Smooth muscle cell (in vitro differentiated cells): ENCODE results near the gene DGCR8. TPM values are rescaled to one million over a fixed set of nuclear protein-coding genes. Genes with fewer than 3 reads are reported as not detected.

Source experiments
- DNase-seq: peaks from one replicate; lab custom pipeline; 2025; ENCODE audit not compliant: unreplicated experiment; lab: John Stamatoyannopoulos, UW
- H2AFZ ChIP-seq: fragments of 200-600 bp; sonication (generic); 2 replicates; pipeline ENCODE4 v1.6.0; 2016; ENCODE audit warnings: antibody characterized with exemption, low read depth, mild to moderate bottlenecking
- H3F3A ChIP-seq: fragments of 200-600 bp; sonication (generic); 2 replicates; pipeline ENCODE4 v1.6.0; 2017; ENCODE audit warnings: antibody characterized with exemption, low read depth
- H3K27ac ChIP-seq: fragments of 200-600 bp; sonication (generic); 2 replicates; pipeline ENCODE4 v1.5.1; 2016; ENCODE audit warnings: low read depth, mild to moderate bottlenecking
- H3K27me3 ChIP-seq: fragments of 200-600 bp; sonication (generic); 2 replicates; pipeline ENCODE4 v1.6.1; 2016; ENCODE audit warnings: low read depth, mild to moderate bottlenecking
- H3K36me3 ChIP-seq: fragments of 200-600 bp; sonication (generic); 2 replicates; pipeline ENCODE4 v1.5.1; 2016; ENCODE audit warnings: low read depth
- H3K4me1 ChIP-seq: fragments of 200-600 bp; sonication (generic); 2 replicates; pipeline ENCODE4 v1.5.1; 2016; ENCODE audit warnings: low read depth
- H3K4me2 ChIP-seq: fragments of 200-600 bp; sonication (generic); 2 replicates; pipeline ENCODE4 v1.6.0; 2016; ENCODE audit warnings: mild to moderate bottlenecking
- H3K4me3 ChIP-seq: fragments of 200-600 bp; sonication (generic); 2 replicates; pipeline ENCODE4 v1.5.1; 2016; ENCODE audit warnings: mild to moderate bottlenecking
- H3K79me2 ChIP-seq: fragments of 200-600 bp; sonication (generic); 2 replicates; pipeline ENCODE4 v1.6.0; 2016; ENCODE audit warnings: low read depth, mild to moderate bottlenecking
- H3K9ac ChIP-seq: fragments of 200-600 bp; sonication (generic); 2 replicates; pipeline ENCODE4 v1.6.0; 2016; ENCODE audit warnings: low read depth
- H3K9me3 ChIP-seq: fragments of 200-600 bp; sonication (generic); replicated peaks from 2 replicates; pipeline ENCODE4 v1.5.1; 2016; ENCODE audit warnings: low read depth
- H4K20me1 ChIP-seq: fragments of 200-600 bp; sonication (generic); 2 replicates; pipeline ENCODE4 v1.6.0; 2016; ENCODE audit warnings: low read depth
- WGBS: methylation state at CpG from one replicate; pipeline ENCODE4 v1.1.7; 2016; ENCODE audit warnings: low lambda C conversion rate; 5-methylcytosine and 5-hydroxymethylcytosine counted together
- polyA plus RNA-seq: library from polyadenylated mRNA; unstranded; fragments of >200 nt; fragmentation: Nextera tagmentation; extraction: Ambion mirVana; gene quantifications from 2 replicates; pipeline ENCODE4 v1.2.1, GENCODE V29; 2016
- total RNA-seq: library from RNA; depleted of rRNA; stranded (reverse); fragments of >200 nt; gene quantifications from 2 replicates; pipeline ENCODE4 v1.2.3, GENCODE V29; 2014
- TF ChIP-seq, protein P1 (sequence below): fragments of 200-600 bp; sonication (generic); IDR thresholded peaks from 2 replicates; pipeline ENCODE4 v1.5.1; 2017; ENCODE audit warnings: borderline replicate concordance, mild to moderate bottlenecking, antibody characterized with exemption; ENCODE audit not compliant: insufficient read depth, poor library complexity, severe bottlenecking

DGCR8 gene
- total and polyA plus RNA-seq, 2 experiments from 2014 or later: 6.5 to 9.7 TPM

DNA sequence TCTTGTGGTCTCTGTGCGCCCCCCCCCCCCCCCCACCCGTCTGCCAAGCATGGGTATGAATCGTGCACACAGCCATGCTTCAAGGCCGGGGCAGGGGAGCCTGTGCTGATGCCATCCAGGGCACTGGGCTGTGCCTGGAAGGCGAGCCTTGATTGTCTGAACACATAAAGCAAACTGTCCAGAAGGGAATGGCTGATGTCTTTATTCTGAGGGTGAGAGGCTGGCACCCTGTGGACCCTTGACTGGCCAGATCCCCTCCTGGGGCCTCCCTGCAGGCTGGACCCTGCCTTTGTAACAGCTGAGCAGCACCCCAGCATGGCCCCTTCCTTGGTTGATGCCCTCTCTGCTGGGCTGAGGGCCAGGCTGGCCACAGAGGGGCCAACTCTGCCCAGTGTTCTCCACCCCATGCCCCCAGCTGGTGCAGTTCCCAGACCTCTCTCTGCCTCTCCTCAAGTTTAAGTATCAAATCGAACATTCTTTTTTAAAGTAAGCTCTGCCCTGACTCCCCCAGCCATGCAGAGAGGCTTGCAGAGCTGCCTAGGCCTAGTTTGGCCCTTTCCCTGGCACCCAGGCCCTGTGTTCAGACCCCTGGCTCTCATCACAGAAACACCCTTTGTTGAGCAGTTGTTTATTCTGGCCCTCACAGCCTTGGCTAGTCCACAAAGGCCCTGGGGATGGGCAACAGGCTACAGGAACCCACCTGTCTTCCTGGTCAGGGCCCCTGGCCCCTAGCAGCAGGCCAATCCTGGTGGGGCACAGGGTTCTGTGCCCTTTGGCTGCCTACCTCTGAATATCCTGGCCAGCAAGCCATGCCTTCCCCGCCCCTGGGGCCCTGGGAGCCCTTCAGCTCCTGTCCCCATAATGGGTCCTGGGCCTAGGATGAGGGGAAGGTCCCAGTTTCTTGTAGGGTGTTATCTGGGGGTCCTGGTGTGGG, 31.9 kb downstream of the DGCR8 start:
- 91% methylated on average over 7 of the region's 7 CpGs for WGBS
- no peaks in the 10 kb centered on the region for H3F3A ChIP-seq
- no peak overlapping the region for H3K9ac ChIP-seq

DNA sequence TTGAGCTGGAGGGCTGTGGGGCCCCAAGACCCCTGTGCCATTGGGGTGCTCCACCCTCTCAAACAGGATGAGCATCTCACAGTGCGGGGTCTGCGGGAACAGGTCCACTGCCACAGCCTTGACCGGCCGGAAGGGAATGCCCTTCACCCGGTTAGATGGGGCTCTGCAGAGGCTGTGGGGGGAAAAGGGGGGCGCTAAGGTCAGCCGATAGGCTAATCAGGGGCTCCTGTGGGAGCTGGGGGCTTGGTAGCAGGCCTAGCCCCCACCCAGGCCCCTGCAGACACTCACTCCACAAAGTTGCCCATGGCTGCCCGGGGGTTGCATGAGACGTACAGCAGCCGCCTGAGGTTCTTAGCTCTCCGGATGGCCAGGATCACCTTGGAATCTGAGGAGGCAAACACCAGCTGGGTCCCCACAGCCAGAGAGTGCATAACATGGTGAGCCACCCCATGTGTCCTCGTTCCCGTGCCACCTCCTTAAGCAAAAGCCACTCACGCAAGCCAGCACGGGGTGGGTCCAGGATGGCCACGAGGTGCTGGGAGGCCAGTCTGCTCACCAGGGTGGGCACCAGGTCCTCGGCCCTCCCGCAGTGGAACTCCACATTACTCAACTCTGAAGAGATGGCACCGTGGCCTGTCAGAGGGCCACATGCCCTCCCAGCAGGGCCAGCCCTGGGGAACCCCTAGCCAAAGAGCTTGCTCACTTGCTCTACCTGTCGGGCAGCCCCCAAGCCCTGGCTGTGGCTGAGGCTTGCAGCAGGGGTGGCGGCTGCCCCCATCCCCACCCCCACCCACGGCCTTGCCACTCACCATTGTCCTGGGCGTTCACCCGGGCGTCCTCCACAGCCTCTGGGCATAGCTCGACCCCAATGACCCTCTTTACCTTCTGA, 32.8 kb downstream of the DGCR8 start:
- peaks cover 21% of the 10 kb centered on the region for H3K79me2 ChIP-seq
- no peak overlapping the region for H2AFZ ChIP-seq
- no peak overlapping the region for H3K4me2 ChIP-seq
- 96% methylated on average over 26 of the region's 26 CpGs for WGBS
- H3K9ac ChIP-seq: no peak overlapping the region
- TF ChIP-seq, protein P1, sequence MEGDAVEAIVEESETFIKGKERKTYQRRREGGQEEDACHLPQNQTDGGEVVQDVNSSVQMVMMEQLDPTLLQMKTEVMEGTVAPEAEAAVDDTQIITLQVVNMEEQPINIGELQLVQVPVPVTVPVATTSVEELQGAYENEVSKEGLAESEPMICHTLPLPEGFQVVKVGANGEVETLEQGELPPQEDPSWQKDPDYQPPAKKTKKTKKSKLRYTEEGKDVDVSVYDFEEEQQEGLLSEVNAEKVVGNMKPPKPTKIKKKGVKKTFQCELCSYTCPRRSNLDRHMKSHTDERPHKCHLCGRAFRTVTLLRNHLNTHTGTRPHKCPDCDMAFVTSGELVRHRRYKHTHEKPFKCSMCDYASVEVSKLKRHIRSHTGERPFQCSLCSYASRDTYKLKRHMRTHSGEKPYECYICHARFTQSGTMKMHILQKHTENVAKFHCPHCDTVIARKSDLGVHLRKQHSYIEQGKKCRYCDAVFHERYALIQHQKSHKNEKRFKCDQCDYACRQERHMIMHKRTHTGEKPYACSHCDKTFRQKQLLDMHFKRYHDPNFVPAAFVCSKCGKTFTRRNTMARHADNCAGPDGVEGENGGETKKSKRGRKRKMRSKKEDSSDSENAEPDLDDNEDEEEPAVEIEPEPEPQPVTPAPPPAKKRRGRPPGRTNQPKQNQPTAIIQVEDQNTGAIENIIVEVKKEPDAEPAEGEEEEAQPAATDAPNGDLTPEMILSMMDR: no peak
- H3K36me3 ChIP-seq: no peaks in the 10 kb centered on the region
- peaks cover 13% of the 10 kb centered on the region for H4K20me1 ChIP-seq
- DNase-seq: no peak
- no peak overlapping the region for H3K4me3 ChIP-seq
- H3K27ac ChIP-seq: no peak overlapping the region
- no peaks in the 10 kb centered on the region for H3K9me3 ChIP-seq
- no peaks in the 10 kb centered on the region for H3F3A ChIP-seq
- H3K27me3 ChIP-seq: no peaks in the 10 kb centered on the region
- peaks cover 3% of the 10 kb centered on the region for H3K4me1 ChIP-seq

More for the DNA sequence above, 31.9 kb downstream of the DGCR8 start:
- Histone ChIP-seq H3K79me2 (peaks cover 17% of the 10 kb centered on the region), H4K20me1 (peaks cover 13% of the 10 kb centered on the region), H3K27ac (no peak overlapping the region), H3K4me1 (peaks cover 3% of the 10 kb centered on the region), H3K36me3 (no peaks in the 10 kb centered on the region), H3K9me3 (no peaks in the 10 kb centered on the region), H2AFZ (no peak overlapping the region), H3K27me3 (no peaks in the 10 kb centered on the region), H3K4me2 (no peak overlapping the region), H3K4me3 (no peak overlapping the region)
- TF ChIP-seq, protein P1: no peak
- no peak for DNase-seq

DNA sequence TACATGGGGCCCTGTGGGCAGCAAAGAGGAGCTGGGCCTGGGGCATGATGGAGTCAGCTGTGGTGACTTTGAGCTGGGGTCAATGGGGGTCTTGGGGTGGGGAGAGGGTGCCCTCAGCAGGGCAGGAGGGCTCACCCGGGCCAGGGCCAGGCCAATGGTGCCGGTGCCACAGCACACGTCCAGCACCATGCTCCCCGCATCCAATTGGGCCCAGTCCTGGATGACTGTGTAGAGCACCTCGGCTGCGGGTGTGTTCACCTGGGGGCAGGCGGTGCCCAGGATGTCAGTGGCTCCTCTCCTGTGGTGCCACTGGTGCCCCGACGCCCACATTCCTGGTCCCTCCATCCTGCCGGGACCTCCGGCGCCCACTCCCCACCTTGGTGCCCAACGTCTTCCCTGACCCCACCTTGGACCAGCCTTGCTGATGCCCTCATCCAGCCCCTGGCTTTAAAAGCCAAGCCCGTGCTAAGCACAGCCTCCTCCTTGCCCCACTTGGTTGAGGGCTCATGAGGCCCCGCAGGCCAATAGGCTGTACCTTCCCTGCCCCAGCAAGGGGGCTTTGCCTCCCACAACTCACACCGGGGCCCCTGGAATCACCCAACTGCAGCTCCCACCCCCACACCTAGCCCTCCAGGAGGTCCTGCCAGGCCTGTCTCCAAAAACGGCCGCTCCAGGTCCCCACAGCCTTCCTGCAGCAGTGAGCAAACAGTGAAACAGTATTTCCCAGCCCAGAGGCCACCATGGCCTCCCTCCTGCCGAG, 33.7 kb downstream of the DGCR8 start:
- no peak for DNase-seq
- H3K9ac ChIP-seq: no peak overlapping the region
- peaks cover 7% of the 10 kb centered on the region for H3F3A ChIP-seq
- no peak overlapping the region for H2AFZ ChIP-seq
- H3K36me3 ChIP-seq: no peaks in the 10 kb centered on the region
- peaks cover 17% of the 10 kb centered on the region for H4K20me1 ChIP-seq
- WGBS: 96% methylated on average over 13 of the region's 19 CpGs
- no peak overlapping the region for H3K27ac ChIP-seq
- TF ChIP-seq, protein P1: no peak
- no peaks in the 10 kb centered on the region for H3K27me3 ChIP-seq
- peaks cover 8% of the 10 kb centered on the region for H3K4me1 ChIP-seq
- H3K4me3 ChIP-seq: no peak overlapping the region
- no peaks in the 10 kb centered on the region for H3K9me3 ChIP-seq
- no peak overlapping the region for H3K4me2 ChIP-seq
- peaks cover 29% of the 10 kb centered on the region for H3K79me2 ChIP-seq
